ENCODE data around the gene OCA2. TPM values are rescaled to one million over a fixed set of nuclear protein-coding genes. Genes with fewer than 3 reads are reported as not detected.

OCA2 gene
- total and polyA plus RNA-seq, 7 donors: 0.36 to 0.41 TPM; not detected in 5

GRCh38 chr15:27787931-27788330, 311.2 kb downstream of the OCA2 start:
- DNase-seq: no peak
- intact Hi-C loops (cut with DNase I): loop anchor here (10.0 kb wide), 1 partner anchor 83 kb away; no protein-coding TSS in a partner anchor
- no peak overlapping the region for H3K27ac ChIP-seq
- no peak for TF ChIP-seq EP300 (IDR thresholded peaks at IDR 0.05)
- TF ChIP-seq CTCF (IDR thresholded peaks at IDR 0.05): no peak
- TF ChIP-seq POLR2A (IDR thresholded peaks at IDR 0.05): no peak
- TF ChIP-seq POLR2AphosphoS5 (IDR thresholded peaks at IDR 0.05): no peak
- H3K4me1 ChIP-seq: peaks cover 0 to 12% (median 11%) of the 10 kb centered on the region in 4 donors
- no peak overlapping the region for H3K4me3 ChIP-seq
- no peaks in the 10 kb centered on the region for H3K36me3 ChIP-seq
- 82 to 88% methylated on average over 1 of the region's 1 CpG for WGBS, 2 donors
- no peaks in the 10 kb centered on the region for H3K27me3 ChIP-seq
- no peaks in the 10 kb centered on the region for H3K9me3 ChIP-seq

DNA sequence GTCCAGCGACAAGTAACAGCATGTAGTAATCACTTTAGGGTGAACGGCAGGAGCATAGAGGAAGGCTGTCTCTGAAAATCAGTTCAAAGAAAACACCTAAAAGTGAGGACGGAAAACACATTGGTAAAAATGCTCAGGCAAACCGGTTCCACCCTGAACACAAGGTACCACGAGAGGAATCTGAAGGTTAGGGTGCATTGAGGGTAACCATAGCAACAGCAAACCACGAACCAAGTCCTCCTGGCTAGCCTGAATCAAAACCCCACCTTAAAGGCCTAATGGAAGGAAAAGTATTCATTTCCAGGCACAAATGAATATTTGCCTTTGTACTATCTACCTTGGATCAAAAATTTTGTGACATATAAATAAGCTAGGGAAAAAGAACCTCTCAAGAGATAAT, 315.0 kb downstream of the OCA2 start:
- Histone ChIP-seq H3K4me1 (peaks cover 0 to 29% (median 22%) of the 10 kb centered on the region in 4 donors), H3K4me3 (no peak overlapping the region), H3K36me3 (no peaks in the 10 kb centered on the region), H3K9me3 (no peaks in the 10 kb centered on the region), H3K27me3 (no peaks in the 10 kb centered on the region), H3K27ac (no peak overlapping the region)
- intact Hi-C loops (cut with DNase I): loop anchor here (10.0 kb wide), 1 partner anchor 79 kb away; no protein-coding TSS in a partner anchor
- TF ChIP-seq EP300 (IDR thresholded peaks at IDR 0.05): no peak
- no peak for TF ChIP-seq CTCF (IDR thresholded peaks at IDR 0.05)
- no peak for TF ChIP-seq POLR2AphosphoS5 (IDR thresholded peaks at IDR 0.05)
- no peak for TF ChIP-seq POLR2A (IDR thresholded peaks at IDR 0.05)
- DNase-seq: no peak
- 53 to 75% methylated on average over 6 of the region's 6 CpGs for WGBS, 2 donors

GRCh38 chr15:27783678-27784077, 315.4 kb downstream of the OCA2 start:
- Histone ChIP-seq H3K27ac (no peak overlapping the region), H3K9me3 (no peaks in the 10 kb centered on the region), H3K4me1 (peaks cover 0 to 29% (median 22%) of the 10 kb centered on the region in 4 donors), H3K36me3 (no peaks in the 10 kb centered on the region), H3K27me3 (no peaks in the 10 kb centered on the region), H3K4me3 (no peak overlapping the region)
- 61 to 68% methylated on average over 3 of the region's 3 CpGs for WGBS, 2 donors
- no peak for DNase-seq
- TF ChIP-seq CTCF (IDR thresholded peaks at IDR 0.05): no peak
- TF ChIP-seq POLR2AphosphoS5 (IDR thresholded peaks at IDR 0.05): no peak
- no peak for TF ChIP-seq POLR2A (IDR thresholded peaks at IDR 0.05)
- TF ChIP-seq EP300 (IDR thresholded peaks at IDR 0.05): no peak
- intact Hi-C loops (cut with DNase I): loop anchor here (10.0 kb wide), 1 partner anchor 79 kb away; no protein-coding TSS in a partner anchor

DNA sequence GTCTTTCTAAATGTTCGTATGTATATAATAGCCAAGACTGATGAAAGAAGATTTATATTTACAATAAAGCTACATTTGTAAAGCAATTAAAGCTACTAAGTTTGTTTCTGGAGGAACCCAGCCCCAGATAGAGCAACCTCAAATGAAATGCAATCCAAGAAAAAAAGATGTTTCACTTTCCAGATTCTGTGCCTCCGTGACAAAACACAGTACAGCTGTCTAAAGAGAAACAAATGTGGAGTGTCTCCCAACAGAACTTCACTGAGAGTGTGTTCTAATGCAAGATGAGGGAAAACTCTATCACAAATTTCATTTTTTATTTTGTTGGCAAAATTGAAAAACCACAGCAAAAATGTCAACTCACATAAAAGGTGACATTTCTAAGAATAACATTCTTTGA, 317.0 kb downstream of the OCA2 start:
- H3K27ac ChIP-seq: no peak overlapping the region
- no peaks in the 10 kb centered on the region for H3K27me3 ChIP-seq
- peaks cover 0 to 29% (median 22%) of the 10 kb centered on the region in 4 donors for H3K4me1 ChIP-seq
- no peaks in the 10 kb centered on the region for H3K36me3 ChIP-seq
- intact Hi-C loops (cut with DNase I): loop anchor here (10.0 kb wide), 1 partner anchor 77 kb away; no protein-coding TSS in a partner anchor
- DNase-seq: no peak
- TF ChIP-seq EP300 (IDR thresholded peaks at IDR 0.05) (no peak), CTCF (IDR thresholded peaks at IDR 0.05) (no peak), POLR2A (IDR thresholded peaks at IDR 0.05) (no peak), POLR2AphosphoS5 (IDR thresholded peaks at IDR 0.05) (peak in 1 of 4 donors; percentile 55)
- 69 to 80% methylated on average over 2 of the region's 2 CpGs for WGBS, 2 donors
- peaks cover 0 to 2% (median 0%) of the 10 kb centered on the region in 4 donors for H3K9me3 ChIP-seq
- no peak overlapping the region for H3K4me3 ChIP-seq

DNA sequence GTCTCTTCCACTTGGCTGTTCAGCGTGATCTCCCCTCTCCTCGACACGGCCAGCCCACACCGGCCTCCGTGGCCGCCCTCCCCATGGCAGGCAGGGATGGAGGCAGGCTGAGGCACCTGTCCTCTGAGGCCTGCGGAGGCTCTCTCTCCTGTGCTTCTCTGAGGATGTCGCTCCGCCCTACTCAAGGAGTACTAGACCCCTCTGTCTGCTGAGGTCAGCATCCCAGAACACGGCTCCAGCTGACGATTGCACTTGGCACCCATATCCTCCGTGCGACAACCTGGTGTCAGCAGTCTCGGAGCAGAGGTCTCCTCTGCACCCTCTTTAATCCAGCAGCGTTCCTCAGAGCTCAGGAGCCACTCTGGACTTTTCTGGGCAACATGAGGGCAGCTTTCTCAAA, 322.6 kb downstream of the OCA2 start:
- H3K36me3 ChIP-seq: no peaks in the 10 kb centered on the region
- peaks cover 0 to 5% (median 1%) of the 10 kb centered on the region in 4 donors for H3K9me3 ChIP-seq
- no peak overlapping the region for H3K4me3 ChIP-seq
- H3K27me3 ChIP-seq: no peaks in the 10 kb centered on the region
- H3K27ac ChIP-seq: no peak overlapping the region
- no peak for DNase-seq
- WGBS, 2 donors: 93% methylated on average over 15 of the region's 15 CpGs
- H3K4me1 ChIP-seq: peaks cover 0 to 3% (median under 1%) of the 10 kb centered on the region in 4 donors
- TF ChIP-seq EP300 (IDR thresholded peaks at IDR 0.05) (no peak), CTCF (IDR thresholded peaks at IDR 0.05) (no peak), POLR2AphosphoS5 (IDR thresholded peaks at IDR 0.05) (no peak), POLR2A (IDR thresholded peaks at IDR 0.05) (no peak)
- intact Hi-C loops (cut with DNase I): no loop called here
